GM19467 (cell line): ENCODE data around the gene ZBED3.
"Not testable (repeated sequence)": the region's sequence is repeated elsewhere in the genome, so short reads cannot be mapped to it uniquely, and the experiment has no call there.

ENCODE experiments used
- ATAC-seq: cut with Tn5 transposase; IDR thresholded peaks from one replicate; pipeline ENCODE4 v1.9.1; 2021; ENCODE audit warnings: mild to moderate bottlenecking, moderate library complexity; ENCODE audit not compliant: unreplicated experiment

ZBED3 gene

DNA sequence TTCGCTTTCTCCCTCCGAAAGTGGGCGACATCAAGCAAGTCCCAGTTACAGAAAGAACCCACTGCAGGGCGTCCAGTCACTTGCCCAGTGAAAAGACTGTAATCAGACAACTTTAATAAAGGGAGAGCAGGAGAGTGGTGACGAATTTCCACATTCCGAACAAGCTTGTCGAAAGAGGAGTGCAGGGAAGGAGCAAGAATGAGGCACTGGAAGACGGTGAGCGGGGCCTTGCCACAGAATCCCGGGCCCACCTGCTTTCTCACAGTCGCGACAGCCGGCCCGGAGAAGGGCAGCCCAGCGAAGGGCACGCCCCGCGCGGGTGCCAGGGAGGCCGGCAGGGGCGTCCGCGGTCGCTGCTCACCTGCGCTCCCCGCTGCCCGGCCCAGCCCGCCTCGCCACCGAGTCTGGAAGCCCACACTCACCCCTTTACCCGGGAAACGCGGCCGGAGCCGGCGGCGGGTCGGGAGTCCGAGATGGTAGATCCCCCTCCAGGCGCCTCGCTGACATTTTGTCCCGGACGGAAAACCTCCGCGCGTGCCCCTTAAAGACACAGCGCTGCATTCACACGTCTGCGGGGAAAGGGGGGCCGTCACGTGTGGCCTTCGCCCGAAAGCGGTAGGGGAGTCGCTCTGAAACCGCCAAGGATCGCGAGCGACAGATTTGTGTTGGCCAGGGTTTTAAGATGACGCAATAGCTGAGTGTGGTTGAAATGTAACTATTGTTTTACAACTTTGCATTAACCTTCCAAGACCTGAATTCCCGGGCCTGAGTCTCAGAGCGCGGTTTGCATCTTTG lies at the start of gene ZBED3:
Gene ZBED3 (minus strand): TSS at position 597 of the 795 bp plus-strand sequence. CDS start 9,407 bp downstream, outside the sequence.
- peak; percentile 69 for ATAC-seq

DNA sequence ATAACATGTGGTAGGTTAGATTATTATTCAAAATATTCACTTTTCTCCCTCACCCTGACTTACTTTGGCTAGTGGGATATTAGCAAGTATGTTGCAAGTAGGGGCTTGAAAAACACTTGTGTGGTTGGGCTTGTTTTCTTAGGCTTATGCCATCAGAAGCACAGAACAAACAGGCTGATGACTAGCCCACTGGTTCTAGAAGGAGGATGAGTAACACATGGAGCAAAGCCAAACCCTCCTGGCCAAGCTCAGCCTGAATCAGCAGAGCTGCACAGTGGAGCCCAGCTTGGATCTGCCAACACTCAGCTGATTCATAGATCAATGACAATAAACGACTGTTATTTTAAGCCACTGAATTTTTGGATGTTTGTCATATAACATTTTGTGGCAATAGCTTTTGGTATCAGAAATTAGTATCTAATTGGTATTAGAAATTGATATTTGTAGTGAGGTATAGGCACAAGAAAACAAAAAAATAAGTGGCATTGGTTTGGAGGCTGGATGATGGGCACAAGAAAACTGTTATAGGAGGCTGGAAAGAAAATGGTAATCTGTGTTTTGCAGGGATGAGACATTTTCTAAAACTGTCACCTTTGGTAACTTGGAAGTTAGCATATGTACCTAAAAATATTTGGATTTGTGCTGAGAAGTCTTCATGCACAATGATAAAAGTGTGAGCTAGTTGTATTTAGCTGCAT lies 46.1 kb upstream of the ZBED3 start:
- ATAC-seq: no peak

GRCh38 chr5:77131361-77131760 lies 44.3 kb upstream of the ZBED3 start:
- no peak for ATAC-seq

- no peak for ATAC-seq
Observed at GRCh38 chr5:77129391-77129990, 42.4 kb upstream of the ZBED3 start.

DNA sequence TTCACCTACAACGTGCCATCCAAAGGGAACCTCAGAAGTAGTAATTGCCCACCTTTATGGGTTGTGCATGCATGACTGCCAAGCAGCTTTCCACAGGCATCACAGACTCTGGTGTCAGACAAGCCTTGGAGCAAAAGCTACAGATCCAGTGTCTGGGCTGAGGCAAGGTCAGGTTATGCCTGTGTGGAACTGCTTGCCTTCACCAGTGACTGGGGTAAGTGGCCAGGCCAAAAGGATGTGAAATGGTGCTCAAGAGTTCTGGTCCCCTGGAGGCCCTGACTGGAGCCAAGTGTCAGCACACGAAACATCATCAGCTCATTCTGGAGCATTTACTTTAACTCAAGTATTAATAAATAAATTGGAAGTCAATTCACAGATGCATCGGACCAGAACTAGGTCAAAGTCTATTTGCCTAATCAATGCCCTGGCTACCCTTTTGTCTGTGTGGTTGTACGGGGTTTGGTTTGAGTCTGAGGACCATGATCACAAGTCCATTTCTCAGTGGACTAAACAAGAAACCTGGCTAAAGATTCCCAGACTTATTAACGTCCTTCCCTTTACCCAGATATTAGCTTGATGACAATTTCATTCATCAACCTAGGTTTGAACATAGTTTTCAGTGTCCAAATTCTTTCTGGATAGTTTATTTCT lies 41.5 kb upstream of the ZBED3 start:
- ATAC-seq: no peak

- ATAC-seq: no peak
Observed at GRCh38 chr5:77123057-77123456, 36.0 kb upstream of the ZBED3 start.

GRCh38 chr5:77120706-77121105 lies 33.6 kb upstream of the ZBED3 start:
- no peak for ATAC-seq

DNA sequence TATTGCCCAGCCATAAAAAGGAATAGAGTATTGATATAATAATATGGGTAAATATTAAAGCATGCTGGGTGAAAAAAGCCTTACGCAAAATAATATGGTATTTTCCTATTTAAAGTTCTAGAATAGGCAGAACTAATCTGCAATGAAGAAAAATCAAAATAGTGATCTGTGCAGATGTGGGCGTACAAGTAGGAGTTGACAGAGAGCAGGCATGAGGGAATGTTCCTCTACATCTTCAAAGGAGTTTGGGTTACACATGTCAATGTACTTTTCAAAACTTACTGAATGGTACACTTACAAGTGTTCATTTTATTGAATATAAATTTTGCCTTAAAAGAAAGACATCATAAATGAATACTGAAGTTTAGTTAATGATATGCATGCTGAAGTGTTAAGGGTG lies 33.0 kb upstream of the ZBED3 start:
- ATAC-seq: no peak

- ATAC-seq: no peak
Observed at GRCh38 chr5:77117161-77117560, 30.1 kb upstream of the ZBED3 start.

DNA sequence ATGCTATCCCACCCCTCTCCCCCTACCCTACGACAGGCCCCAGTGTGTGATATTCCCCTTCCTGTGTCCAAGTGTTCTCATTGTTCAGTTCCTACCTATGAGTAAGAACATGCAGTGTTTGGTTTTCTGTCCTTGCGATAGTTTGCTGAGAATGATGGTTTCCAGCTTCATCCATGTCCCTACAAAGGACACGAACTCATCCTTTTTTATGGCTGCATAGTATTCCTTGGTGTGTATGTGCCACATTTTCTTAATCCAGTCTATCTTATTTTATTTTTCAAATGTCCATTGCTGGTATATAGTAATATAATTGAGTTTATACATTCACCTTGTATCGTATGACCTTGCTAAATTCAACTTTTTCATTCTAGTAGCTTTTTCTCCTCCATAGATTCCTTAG lies 19.9 kb upstream of the ZBED3 start:
- not testable (repeated sequence) for ATAC-seq

DNA sequence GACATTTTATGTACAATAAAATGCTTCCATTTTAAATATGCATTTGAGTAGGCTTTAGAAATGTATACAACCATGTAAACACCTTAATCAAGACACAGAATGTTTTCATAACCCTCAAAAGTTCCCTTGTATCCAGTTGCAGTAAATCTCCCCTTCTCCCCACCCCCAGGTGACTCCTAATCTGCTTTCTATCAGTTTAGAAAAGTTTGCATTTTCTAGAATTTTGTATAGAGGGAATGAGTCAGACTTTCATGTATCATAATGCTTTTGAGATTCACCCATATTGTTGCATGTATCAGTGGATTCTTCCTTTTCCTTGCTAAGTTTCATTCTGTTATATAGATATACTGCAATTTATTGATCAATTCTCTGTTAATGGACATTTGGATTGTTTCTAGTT lies 17.7 kb upstream of the ZBED3 start:
- no peak for ATAC-seq

- ATAC-seq: no peak
Observed at GRCh38 chr5:77103457-77103856, 16.4 kb upstream of the ZBED3 start.

GRCh38 chr5:77102549-77102948 lies 15.5 kb upstream of the ZBED3 start:
- ATAC-seq: no peak

GRCh38 chr5:77101298-77101697 lies 14.2 kb upstream of the ZBED3 start:
- ATAC-seq: no peak

GRCh38 chr5:77095189-77095588 lies 8.1 kb upstream of the ZBED3 start:
- no peak for ATAC-seq

DNA sequence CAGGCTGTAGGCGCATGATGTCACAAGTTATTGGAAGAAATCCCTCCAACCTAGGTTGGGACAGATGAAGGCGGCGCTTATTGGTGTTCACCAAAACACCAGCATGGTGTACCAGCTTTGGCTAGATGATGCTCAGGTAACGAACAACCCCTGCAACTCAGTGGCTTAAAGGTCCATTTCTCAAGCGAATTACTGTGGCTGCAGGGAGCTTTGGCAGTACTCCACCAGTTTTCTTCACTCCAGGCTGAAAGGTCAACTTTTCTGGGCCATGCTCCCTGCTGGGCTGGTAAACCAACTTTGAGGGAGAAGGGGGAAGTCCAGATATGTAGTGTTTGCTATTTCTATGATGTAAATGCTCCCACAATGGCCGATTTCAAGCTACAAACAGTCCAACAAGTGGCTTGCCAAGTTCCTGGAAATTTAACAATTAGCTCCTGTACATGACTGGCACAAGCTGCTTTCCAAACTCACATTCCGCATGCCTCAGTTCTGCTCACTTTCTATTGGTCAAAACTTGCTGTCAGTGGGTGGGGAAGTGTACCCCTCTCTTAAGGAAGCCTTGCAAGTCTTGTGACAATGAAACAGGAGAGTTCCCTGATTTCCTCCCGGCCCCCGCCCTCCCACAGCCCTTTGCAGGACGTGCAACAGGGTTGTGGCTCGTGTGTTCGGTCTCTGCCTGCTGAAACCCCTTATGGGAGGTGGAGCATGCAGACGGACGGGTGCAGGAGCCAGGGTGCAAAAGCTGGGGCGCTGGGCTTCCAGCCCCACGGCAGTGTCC lies 588 bp upstream of the ZBED3 start:
- no peak for ATAC-seq

DNA sequence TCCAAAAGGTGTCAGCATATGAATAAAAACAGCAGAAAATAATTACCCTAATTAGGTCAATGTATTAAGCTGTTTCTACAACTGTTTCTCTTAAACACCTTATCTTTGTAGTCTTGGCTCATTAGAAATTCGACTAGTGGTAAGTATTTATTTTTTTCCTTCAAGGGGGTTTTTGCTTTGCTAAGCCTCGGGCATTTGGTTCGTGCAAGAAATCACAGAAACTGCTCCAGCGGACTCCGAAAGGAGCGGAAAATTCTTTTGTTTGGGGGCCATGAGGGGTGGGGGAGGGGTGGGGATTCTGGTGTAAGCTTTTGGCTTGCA lies 757 bp downstream of the ZBED3 start:
- no peak for ATAC-seq

DNA sequence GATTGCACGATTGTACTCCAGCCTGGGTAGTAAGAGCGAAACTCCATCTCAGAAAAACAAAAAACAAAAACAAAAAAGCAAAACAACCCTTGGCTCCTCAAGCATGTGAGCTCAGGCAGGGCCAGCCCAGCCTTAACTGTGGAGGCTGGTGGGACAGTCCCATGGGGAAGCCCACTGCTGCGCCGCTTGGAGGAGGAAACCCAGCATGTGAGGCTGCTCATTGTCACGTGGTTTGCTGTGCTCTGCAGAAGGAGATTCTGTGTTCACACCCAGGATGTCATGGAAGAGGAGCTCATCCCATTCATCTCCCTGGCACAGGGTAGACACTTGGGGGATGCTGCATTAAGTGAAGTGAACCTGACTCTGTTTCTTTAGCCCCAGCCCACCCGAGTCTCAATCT lies 4.0 kb downstream of the ZBED3 start:
- no peak for ATAC-seq

GRCh38 chr5:77082280-77082679 lies 4.8 kb downstream of the ZBED3 start:
- ATAC-seq: no peak

GRCh38 chr5:77080905-77081304 lies 6.2 kb downstream of the ZBED3 start:
- ATAC-seq: no peak

GRCh38 chr5:77080479-77080878 lies 6.6 kb downstream of the ZBED3 start:
- not testable (repeated sequence) for ATAC-seq
